Endothelial cell of umbilical vein (primary cell): ENCODE data around the gene OSBPL5.

Source experiments
- CTCF ChIP-seq, 2 donors: IDR thresholded peaks; 1 replicate in 1 of 2; 2 replicates in 1 of 2; pipeline ENCODE4 v1.5.1; 2011; ENCODE audit warnings: low read length in 2 of 2, mild to moderate bottlenecking in 2 of 2, moderate library complexity in 2 of 2, control low read depth in 1 of 2, inconsistent platforms in 1 of 2, low read depth in 1 of 2; ENCODE audit not compliant: insufficient read depth in 1 of 2; ENCODE audit errors: extremely low read depth in 1 of 2
- EZH2 ChIP-seq: IDR thresholded peaks from 2 replicates; pipeline ENCODE4 v1.6.1; 2012; ENCODE audit warnings: borderline replicate concordance, low read depth, mild to moderate bottlenecking, moderate library complexity, low read length, inconsistent platforms; ENCODE audit not compliant: severe bottlenecking
- FOS ChIP-seq: IDR thresholded peaks from 2 replicates; pipeline ENCODE4 v1.6.1; 2011; ENCODE audit warnings: mild to moderate bottlenecking, low read length, moderate library complexity, borderline replicate concordance; ENCODE audit not compliant: insufficient read depth
- GATA2 ChIP-seq: IDR thresholded peaks from 2 replicates; pipeline ENCODE4 v1.7.0; 2011; ENCODE audit warnings: low read depth, mild to moderate bottlenecking, moderate library complexity, mixed read lengths, low read length; ENCODE audit not compliant: insufficient read length, insufficient read depth
- JUN ChIP-seq: IDR thresholded peaks from 2 replicates; pipeline ENCODE4 v1.6.1; 2011; ENCODE audit warnings: borderline replicate concordance, low read depth; ENCODE audit not compliant: insufficient read length, insufficient read depth
- POLR2A ChIP-seq: IDR thresholded peaks from 2 replicates; pipeline ENCODE4 v1.6.1; 2012; ENCODE audit warnings: low read depth, mild to moderate bottlenecking, control low read depth, low read length
- POLR2AphosphoS5 ChIP-seq: IDR thresholded peaks from 2 replicates; pipeline ENCODE4 v1.6.1; 2012; ENCODE audit warnings: low read depth, mild to moderate bottlenecking, control low read depth, low read length, moderate library complexity; ENCODE audit not compliant: insufficient read depth
- TF ChIP-seq, protein P1 (sequence below): IDR thresholded peaks from 2 replicates; pipeline ENCODE4 v1.6.1; 2011; ENCODE audit not compliant: insufficient read depth, insufficient read length

GRCh38 chr11:3206922-3207204 is 41.8 kb upstream of the OSBPL5 start:
- TF ChIP-seq CTCF (IDR thresholded peaks at IDR 0.05; ENCODE audit: extremely low read depth in 1 of 2, insufficient read depth in 1 of 2, low read depth in 1 of 2, low read length in 2 of 2) (no peak), POLR2A (no peak), POLR2AphosphoS5 (no peak), EZH2 (no peak), JUN (no peak), FOS (no peak), GATA2 (no peak)
- TF ChIP-seq, protein P1, sequence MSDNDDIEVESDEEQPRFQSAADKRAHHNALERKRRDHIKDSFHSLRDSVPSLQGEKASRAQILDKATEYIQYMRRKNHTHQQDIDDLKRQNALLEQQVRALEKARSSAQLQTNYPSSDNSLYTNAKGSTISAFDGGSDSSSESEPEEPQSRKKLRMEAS, result no peak
